Stimulated activated CD8-positive, alpha-beta memory T cell treated with anti-CD3 and anti-CD28 coated beads, Interleukin-15, amount 100 ng/mL, for 48 hours (primary cell): Measurements from ENCODE around the gene CAPN5.

ENCODE experiments used
- DNase-seq, 2 donors: peaks; one replicate each; pipeline ENCODE4 v3.0.0-alpha.2; 2020; ENCODE audit warnings: low read depth in 2 of 2

The CAPN5 gene

GRCh38 chr11:77170107-77170506 is 103.3 kb downstream of the CAPN5 start:
- no peak for DNase-seq

- DNase-seq: no peak
Measured at GRCh38 chr11:77171254-77171653, 104.5 kb downstream of the CAPN5 start.

DNA sequence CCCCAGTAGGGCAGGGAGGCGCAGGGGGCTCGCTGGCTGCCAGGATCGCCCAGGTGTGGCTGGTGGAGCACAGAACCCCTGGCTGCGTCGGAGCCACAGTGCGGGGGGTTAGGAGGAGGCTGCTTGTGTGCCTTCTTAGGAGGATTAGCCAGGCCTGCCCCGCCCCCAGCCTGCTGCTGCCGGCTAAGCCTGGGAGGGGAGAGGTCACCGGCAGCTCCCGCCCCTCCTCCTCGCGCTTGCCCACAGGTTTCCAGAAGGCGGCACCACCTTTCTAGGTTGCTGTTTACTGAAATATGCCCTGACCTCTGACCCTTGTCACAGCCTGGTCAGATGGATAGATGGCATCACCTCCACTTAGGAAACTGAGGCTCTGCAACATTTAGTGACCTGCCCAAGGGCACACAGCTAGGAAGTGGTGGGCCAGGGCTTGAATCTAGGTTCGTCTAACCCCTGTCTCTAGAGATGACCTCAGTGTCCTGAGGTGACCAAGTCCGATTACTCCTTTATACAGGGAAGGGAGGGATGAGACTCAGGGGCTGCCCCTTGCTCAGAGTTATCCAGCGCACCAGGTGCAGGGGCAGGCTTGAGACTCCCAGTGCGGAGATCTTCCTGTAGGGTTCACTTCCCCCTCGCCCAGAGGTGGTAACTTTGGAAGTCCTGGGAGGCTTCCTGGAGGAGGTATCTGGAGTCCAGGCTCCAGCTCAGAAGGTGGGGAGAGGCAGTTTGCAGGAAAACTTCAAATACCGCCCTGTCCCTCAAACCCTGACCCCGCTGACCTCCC is 105.3 kb downstream of the CAPN5 start:
- no peak for DNase-seq

GRCh38 chr11:77172666-77172982 is 105.9 kb downstream of the CAPN5 start:
- DNase-seq: no peak

- DNase-seq: no peak
Measured at GRCh38 chr11:77173494-77173893, 106.7 kb downstream of the CAPN5 start.

GRCh38 chr11:77174559-77174958 is 107.8 kb downstream of the CAPN5 start:
- DNase-seq: no peak

- no peak for DNase-seq
Measured at GRCh38 chr11:77175021-77175842, 108.5 kb downstream of the CAPN5 start.
